GM23338 (cell line): ENCODE data around the gene RGP1. TPM values are rescaled to one million over a fixed set of nuclear protein-coding genes. Genes with fewer than 3 reads are reported as not detected.

Source experiments
- ATAC-seq: fragments of 200-7000 bp; cut with Tn5 transposase; 3 replicates; pipeline ENCODE4 v1.9.1; 2020
- DNase-seq: peaks from one replicate; pipeline ENCODE4 v3.0.0-alpha.2; 2015; ENCODE audit warnings: low spot score
- H2AFZ ChIP-seq: fragments of 200-600 bp; sonication (generic); 2 replicates; pipeline ENCODE4 v1.8.0; 2016; ENCODE audit warnings: antibody characterized with exemption, mild to moderate bottlenecking, moderate library complexity
- H3F3A ChIP-seq: fragments of 200-600 bp; sonication (generic); replicated peaks from 2 replicates; pipeline ENCODE4 v1.8.0; 2017; ENCODE audit warnings: antibody characterized with exemption, mixed run types, low read depth
- H3K27ac ChIP-seq: fragments of 200-600 bp; sonication (generic); 2 replicates; pipeline ENCODE4 v1.6.1; 2016; ENCODE audit warnings: low read depth
- H3K27me3 ChIP-seq: fragments of 200-600 bp; sonication (generic); 2 replicates; pipeline ENCODE4 v1.8.0; 2016; ENCODE audit warnings: mild to moderate bottlenecking, mixed run types, moderate library complexity; ENCODE audit not compliant: insufficient read depth
- H3K36me3 ChIP-seq: fragments of 200-600 bp; sonication (generic); 2 replicates; pipeline ENCODE4 v1.8.0; 2016; ENCODE audit warnings: mild to moderate bottlenecking; ENCODE audit not compliant: insufficient read depth
- H3K4me1 ChIP-seq: fragments of 200-600 bp; sonication (generic); 2 replicates; pipeline ENCODE4 v1.8.0; 2016; ENCODE audit warnings: mild to moderate bottlenecking, moderate library complexity; ENCODE audit not compliant: insufficient read depth
- H3K4me2 ChIP-seq: fragments of 200-600 bp; sonication (generic); 2 replicates; pipeline ENCODE4 v1.7.1; 2017; ENCODE audit warnings: mixed run types
- H3K4me3 ChIP-seq: fragments of 200-600 bp; sonication (generic); 2 replicates; pipeline ENCODE4 v1.6.1; 2016; ENCODE audit warnings: mixed run types
- H3K79me2 ChIP-seq: fragments of 200-600 bp; sonication (generic); replicated peaks from 2 replicates; pipeline ENCODE4 v1.8.0; 2017; ENCODE audit warnings: mild to moderate bottlenecking; ENCODE audit not compliant: insufficient read depth
- H3K9me2 ChIP-seq: fragments of 200-600 bp; sonication (generic); 2 replicates; pipeline ENCODE4 v1.8.0; 2017; ENCODE audit not compliant: insufficient read depth
- H4K20me1 ChIP-seq: fragments of 200-600 bp; sonication (generic); replicated peaks from 2 replicates; pipeline ENCODE4 v1.8.0; 2017; ENCODE audit warnings: mild to moderate bottlenecking; ENCODE audit not compliant: insufficient read depth
- H3K27ac Mint-ChIP-seq: 2 replicates; pipeline ENCODE4 v1.8.0; 2020; ENCODE audit warnings: inconsistent platforms, mild to moderate bottlenecking, moderate library complexity, mixed read lengths
- H3K27me3 Mint-ChIP-seq: 3 replicates; pipeline ENCODE4 v1.8.0; 2022; ENCODE audit warnings: low read depth, mild to moderate bottlenecking, moderate library complexity, mixed read lengths, inconsistent platforms; ENCODE audit not compliant: insufficient read depth, poor library complexity
- H3K36me3 Mint-ChIP-seq: 3 replicates; pipeline ENCODE4 v1.8.0; 2021; ENCODE audit warnings: low read depth, mild to moderate bottlenecking, inconsistent platforms, moderate library complexity, mixed read lengths
- H3K4me1 Mint-ChIP-seq: 3 replicates; pipeline ENCODE4 v1.8.0; 2020; ENCODE audit warnings: mild to moderate bottlenecking, inconsistent platforms, mixed read lengths
- H3K4me3 Mint-ChIP-seq: 3 replicates; pipeline ENCODE4 v1.8.0; 2021; ENCODE audit warnings: moderate library complexity, mild to moderate bottlenecking, inconsistent platforms, mixed read lengths
- H3K9me3 Mint-ChIP-seq: 3 replicates; pipeline ENCODE4 v1.8.0; 2020; ENCODE audit warnings: moderate library complexity, mild to moderate bottlenecking, inconsistent platforms, mixed read lengths
- EZH2 ChIP-seq: fragments of 200-600 bp; sonication (generic); IDR thresholded peaks from one replicate; pipeline ENCODE4 v1.8.0; 2017; ENCODE audit warnings: antibody characterized with exemption, mild to moderate bottlenecking, low read depth; ENCODE audit not compliant: unreplicated experiment
- JUNB ChIP-seq: IDR thresholded peaks from one replicate; pipeline ENCODE4 v1.6.1; 2016; ENCODE audit warnings: antibody characterized with exemption; ENCODE audit not compliant: unreplicated experiment
- NANOG ChIP-seq: IDR thresholded peaks from 2 replicates; pipeline ENCODE4 v1.6.1; 2016; ENCODE audit warnings: antibody characterized with exemption, borderline replicate concordance
- POLR2AphosphoS5 ChIP-seq: IDR thresholded peaks from 2 replicates; pipeline ENCODE4 v1.6.1; 2016; ENCODE audit warnings: antibody characterized with exemption, low read depth
- ZNF114 ChIP-seq: fragments of 250-450 bp; sonication (Bioruptor Pico); IDR thresholded peaks from 2 replicates; pipeline ENCODE4 v1.5.0; 2020; ENCODE audit warnings: mild to moderate bottlenecking, moderate library complexity
- polyA plus RNA-seq: library from polyadenylated mRNA; unstranded; fragments of >200 nt; fragmentation: Nextera tagmentation; extraction: Ambion mirVana; gene quantifications from 2 replicates; pipeline ENCODE4 v1.2.1, GENCODE V29; 2016
- total RNA-seq: library from RNA; depleted of rRNA; stranded (reverse); fragments of >200 nt; shearing (Covaris generic); gene quantifications from 2 replicates; pipeline ENCODE4 v1.2.3, GENCODE V29; 2014
- TF ChIP-seq, protein P1 (sequence below): fragments of 250-450 bp; sonication (Bioruptor Pico); IDR thresholded peaks from 2 replicates; pipeline ENCODE4 v1.5.0; 2020; ENCODE audit warnings: mild to moderate bottlenecking, moderate library complexity
- TF ChIP-seq, protein P2 (sequence below), 2 experiments: fragments of 200-600 bp in 1 of 2; sonication (generic) in 1 of 2; conservative IDR thresholded peaks; 2 replicates each; pipeline versions ENCODE4 v1.5.1 to v1.6.1; 2016 to 2017; ENCODE audit warnings: antibody characterized with exemption in 2 of 2, low read depth in 2 of 2, mild to moderate bottlenecking in 2 of 2, moderate library complexity in 1 of 2
- TF ChIP-seq, protein P3 (sequence below): IDR thresholded peaks from one replicate; pipeline ENCODE4 v1.6.1; 2018; ENCODE audit warnings: antibody characterized with exemption; ENCODE audit not compliant: unreplicated experiment

RGP1 gene
- total and polyA plus RNA-seq, 2 experiments from 2014 or later: 2.8 to 16.0 TPM

DNA sequence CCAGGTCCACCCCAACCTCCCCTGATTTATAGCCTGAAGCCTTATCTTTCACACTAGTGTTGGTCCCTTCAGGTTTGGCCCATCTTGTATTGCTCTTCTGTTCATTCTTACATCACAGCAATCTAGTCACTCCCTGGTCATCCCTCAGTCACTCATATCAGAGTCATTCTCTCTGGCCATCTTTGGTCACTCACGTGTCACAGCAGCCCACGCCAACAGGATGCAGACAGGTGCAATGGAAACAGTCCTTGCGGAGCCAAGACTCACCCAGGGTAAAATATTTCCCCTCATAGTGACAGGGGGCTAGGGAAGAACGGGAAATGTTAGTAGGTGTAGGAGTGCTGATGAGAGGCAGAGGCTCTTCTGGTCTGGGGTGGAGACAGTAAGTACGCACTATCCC, 4.4 kb downstream of the RGP1 start:
- Mint-ChIP-seq H3K9me3 (no peaks in the 10 kb centered on the region; the same call in 1 of the 3 replicates), H3K27ac (no peak overlapping the region), H3K4me1 (peaks cover 14% of the 10 kb centered on the region), H3K36me3 (peaks cover 38% of the 10 kb centered on the region), H3K27me3 (peaks cover 10% of the 10 kb centered on the region), H3K4me3 (no peak overlapping the region)
- DNase-seq (no peak), ATAC-seq (no peak)
- H2AFZ ChIP-seq: no peak overlapping the region
- H3K27me3 ChIP-seq: no peaks in the 10 kb centered on the region
- H4K20me1 ChIP-seq: peaks cover under 1% of the 10 kb centered on the region; the same call in 1 of the 2 replicates
- H3K4me1 ChIP-seq: peaks cover 19% of the 10 kb centered on the region
- H3K79me2 ChIP-seq: peaks cover 11% of the 10 kb centered on the region
- H3F3A ChIP-seq: peaks cover 29% of the 10 kb centered on the region
- H3K4me3 ChIP-seq: no peak overlapping the region
- no peak overlapping the region for H3K27ac ChIP-seq
- no peak overlapping the region for H3K4me2 ChIP-seq
- no peaks in the 10 kb centered on the region for H3K9me2 ChIP-seq
- TF ChIP-seq EZH2: no peak
- TF ChIP-seq, protein P1, sequence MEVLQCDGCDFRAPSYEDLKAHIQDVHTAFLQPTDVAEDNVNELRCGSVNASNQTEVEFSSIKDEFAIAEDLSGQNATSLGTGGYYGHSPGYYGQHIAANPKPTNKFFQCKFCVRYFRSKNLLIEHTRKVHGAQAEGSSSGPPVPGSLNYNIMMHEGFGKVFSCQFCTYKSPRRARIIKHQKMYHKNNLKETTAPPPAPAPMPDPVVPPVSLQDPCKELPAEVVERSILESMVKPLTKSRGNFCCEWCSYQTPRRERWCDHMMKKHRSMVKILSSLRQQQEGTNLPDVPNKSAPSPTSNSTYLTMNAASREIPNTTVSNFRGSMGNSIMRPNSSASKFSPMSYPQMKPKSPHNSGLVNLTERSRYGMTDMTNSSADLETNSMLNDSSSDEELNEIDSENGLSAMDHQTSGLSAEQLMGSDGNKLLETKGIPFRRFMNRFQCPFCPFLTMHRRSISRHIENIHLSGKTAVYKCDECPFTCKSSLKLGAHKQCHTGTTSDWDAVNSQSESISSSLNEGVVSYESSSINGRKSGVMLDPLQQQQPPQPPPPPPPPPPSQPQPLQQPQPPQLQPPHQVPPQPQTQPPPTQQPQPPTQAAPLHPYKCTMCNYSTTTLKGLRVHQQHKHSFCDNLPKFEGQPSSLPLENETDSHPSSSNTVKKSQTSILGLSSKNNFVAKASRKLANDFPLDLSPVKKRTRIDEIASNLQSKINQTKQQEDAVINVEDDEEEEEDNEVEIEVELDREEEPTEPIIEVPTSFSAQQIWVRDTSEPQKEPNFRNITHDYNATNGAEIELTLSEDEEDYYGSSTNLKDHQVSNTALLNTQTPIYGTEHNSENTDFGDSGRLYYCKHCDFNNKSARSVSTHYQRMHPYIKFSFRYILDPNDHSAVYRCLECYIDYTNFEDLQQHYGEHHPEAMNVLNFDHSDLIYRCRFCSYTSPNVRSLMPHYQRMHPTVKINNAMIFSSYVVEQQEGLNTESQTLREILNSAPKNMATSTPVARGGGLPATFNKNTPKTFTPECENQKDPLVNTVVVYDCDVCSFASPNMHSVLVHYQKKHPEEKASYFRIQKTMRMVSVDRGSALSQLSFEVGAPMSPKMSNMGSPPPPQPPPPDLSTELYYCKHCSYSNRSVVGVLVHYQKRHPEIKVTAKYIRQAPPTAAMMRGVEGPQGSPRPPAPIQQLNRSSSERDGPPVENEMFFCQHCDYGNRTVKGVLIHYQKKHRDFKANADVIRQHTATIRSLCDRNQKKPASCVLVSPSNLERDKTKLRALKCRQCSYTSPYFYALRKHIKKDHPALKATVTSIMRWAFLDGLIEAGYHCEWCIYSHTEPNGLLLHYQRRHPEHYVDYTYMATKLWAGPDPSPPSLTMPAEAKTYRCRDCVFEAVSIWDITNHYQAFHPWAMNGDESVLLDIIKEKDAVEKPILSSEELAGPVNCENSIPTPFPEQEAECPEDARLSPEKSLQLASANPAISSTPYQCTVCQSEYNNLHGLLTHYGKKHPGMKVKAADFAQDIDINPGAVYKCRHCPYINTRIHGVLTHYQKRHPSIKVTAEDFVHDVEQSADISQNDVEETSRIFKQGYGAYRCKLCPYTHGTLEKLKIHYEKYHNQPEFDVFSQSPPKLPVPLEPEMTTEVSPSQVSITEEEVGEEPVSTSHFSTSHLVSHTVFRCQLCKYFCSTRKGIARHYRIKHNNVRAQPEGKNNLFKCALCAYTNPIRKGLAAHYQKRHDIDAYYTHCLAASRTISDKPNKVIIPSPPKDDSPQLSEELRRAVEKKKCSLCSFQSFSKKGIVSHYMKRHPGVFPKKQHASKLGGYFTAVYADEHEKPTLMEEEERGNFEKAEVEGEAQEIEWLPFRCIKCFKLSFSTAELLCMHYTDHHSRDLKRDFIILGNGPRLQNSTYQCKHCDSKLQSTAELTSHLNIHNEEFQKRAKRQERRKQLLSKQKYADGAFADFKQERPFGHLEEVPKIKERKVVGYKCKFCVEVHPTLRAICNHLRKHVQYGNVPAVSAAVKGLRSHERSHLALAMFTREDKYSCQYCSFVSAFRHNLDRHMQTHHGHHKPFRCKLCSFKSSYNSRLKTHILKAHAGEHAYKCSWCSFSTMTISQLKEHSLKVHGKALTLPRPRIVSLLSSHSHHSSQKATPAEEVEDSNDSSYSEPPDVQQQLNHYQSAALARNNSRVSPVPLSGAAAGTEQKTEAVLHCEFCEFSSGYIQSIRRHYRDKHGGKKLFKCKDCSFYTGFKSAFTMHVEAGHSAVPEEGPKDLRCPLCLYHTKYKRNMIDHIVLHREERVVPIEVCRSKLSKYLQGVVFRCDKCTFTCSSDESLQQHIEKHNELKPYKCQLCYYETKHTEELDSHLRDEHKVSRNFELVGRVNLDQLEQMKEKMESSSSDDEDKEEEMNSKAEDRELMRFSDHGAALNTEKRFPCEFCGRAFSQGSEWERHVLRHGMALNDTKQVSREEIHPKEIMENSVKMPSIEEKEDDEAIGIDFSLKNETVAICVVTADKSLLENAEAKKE: no peak
- TF ChIP-seq, protein P2, sequence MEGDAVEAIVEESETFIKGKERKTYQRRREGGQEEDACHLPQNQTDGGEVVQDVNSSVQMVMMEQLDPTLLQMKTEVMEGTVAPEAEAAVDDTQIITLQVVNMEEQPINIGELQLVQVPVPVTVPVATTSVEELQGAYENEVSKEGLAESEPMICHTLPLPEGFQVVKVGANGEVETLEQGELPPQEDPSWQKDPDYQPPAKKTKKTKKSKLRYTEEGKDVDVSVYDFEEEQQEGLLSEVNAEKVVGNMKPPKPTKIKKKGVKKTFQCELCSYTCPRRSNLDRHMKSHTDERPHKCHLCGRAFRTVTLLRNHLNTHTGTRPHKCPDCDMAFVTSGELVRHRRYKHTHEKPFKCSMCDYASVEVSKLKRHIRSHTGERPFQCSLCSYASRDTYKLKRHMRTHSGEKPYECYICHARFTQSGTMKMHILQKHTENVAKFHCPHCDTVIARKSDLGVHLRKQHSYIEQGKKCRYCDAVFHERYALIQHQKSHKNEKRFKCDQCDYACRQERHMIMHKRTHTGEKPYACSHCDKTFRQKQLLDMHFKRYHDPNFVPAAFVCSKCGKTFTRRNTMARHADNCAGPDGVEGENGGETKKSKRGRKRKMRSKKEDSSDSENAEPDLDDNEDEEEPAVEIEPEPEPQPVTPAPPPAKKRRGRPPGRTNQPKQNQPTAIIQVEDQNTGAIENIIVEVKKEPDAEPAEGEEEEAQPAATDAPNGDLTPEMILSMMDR (conservative IDR thresholded peaks at IDR 0.05; ENCODE audit: low read depth in 2 of 2): no peak
- TF ChIP-seq ZNF114 (CRISPR knock-in tag): no peak
- TF ChIP-seq POLR2AphosphoS5: no peak
- TF ChIP-seq, protein P3, sequence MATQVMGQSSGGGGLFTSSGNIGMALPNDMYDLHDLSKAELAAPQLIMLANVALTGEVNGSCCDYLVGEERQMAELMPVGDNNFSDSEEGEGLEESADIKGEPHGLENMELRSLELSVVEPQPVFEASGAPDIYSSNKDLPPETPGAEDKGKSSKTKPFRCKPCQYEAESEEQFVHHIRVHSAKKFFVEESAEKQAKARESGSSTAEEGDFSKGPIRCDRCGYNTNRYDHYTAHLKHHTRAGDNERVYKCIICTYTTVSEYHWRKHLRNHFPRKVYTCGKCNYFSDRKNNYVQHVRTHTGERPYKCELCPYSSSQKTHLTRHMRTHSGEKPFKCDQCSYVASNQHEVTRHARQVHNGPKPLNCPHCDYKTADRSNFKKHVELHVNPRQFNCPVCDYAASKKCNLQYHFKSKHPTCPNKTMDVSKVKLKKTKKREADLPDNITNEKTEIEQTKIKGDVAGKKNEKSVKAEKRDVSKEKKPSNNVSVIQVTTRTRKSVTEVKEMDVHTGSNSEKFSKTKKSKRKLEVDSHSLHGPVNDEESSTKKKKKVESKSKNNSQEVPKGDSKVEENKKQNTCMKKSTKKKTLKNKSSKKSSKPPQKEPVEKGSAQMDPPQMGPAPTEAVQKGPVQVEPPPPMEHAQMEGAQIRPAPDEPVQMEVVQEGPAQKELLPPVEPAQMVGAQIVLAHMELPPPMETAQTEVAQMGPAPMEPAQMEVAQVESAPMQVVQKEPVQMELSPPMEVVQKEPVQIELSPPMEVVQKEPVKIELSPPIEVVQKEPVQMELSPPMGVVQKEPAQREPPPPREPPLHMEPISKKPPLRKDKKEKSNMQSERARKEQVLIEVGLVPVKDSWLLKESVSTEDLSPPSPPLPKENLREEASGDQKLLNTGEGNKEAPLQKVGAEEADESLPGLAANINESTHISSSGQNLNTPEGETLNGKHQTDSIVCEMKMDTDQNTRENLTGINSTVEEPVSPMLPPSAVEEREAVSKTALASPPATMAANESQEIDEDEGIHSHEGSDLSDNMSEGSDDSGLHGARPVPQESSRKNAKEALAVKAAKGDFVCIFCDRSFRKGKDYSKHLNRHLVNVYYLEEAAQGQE: no peak
- no peak for TF ChIP-seq NANOG
- no peak for TF ChIP-seq JUNB
- H3K36me3 ChIP-seq: peaks cover 4% of the 10 kb centered on the region
